Esophagus squamous epithelium (tissue), 4 donors: ENCODE results near the gene LGALS1.

Source experiments
- CTCF ChIP-seq, 6 experiments: fragments of 450-650 bp in 4 of 6; fragments of 200-600 bp in 2 of 6; sonication (generic) in 2 of 6; IDR thresholded peaks; one replicate each; pipeline ENCODE4 v1.5.1; 2016 to 2019; ENCODE audit warnings: antibody characterized with exemption in 6 of 6, mild to moderate bottlenecking in 4 of 6, moderate library complexity in 4 of 6
- POLR2A ChIP-seq, 4 donors: fragments of 450-650 bp; IDR thresholded peaks; one replicate each; pipeline ENCODE4 v1.6.1; 2017; ENCODE audit warnings: antibody characterized with exemption in 4 of 4, mild to moderate bottlenecking in 4 of 4, moderate library complexity in 3 of 4

DNA sequence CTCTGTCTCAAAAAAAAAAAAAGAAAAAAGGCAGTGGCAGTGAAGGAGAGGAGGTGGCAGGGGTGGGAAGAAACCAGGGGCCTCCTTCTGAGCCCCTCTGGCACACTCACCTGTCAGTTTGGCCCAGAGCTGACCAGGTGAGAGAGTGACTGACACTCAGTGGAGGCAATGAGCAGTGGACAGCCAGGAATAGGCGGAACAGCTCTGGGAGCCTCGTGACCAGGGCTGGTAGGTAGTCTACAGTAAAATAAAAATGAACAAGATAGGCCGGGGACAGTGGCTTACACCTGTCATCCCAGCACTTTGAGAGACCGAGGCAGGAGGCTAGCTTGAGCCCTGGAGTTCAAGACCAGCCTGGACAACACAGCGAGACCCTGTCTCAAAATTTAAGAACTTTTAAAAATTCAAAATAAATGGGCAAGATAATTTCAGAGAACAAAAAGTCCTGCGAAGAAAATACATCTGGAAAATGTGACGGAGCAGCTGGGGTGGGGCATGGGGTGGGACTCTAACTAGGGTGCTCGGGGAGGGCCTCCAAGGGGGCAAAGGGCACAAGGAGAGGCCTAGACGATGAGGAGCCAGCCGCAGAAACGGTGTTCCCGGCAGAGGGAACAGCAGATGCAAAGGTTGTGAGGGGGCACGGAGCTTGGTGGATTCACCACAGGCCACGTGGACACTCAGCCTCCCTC, 20.7 kb upstream of the LGALS1 start:
- TF ChIP-seq POLR2A (IDR thresholded peaks at IDR 0.05), result no peak
- TF ChIP-seq CTCF (IDR thresholded peaks at IDR 0.05), result no peak
